HepG2 (cell line): ENCODE results near the gene CYB5R3. TPM values are rescaled to one million over a fixed set of nuclear protein-coding genes. Genes with fewer than 3 reads are reported as not detected.
A peak's percentile ranks its signal among the peaks of the same experiment; 100 is the strongest.

ENCODE experiments used
- BORCS8-MEF2B ChIP-seq: sonication (generic); formaldehyde crosslinking; IDR thresholded peaks from 2 replicates; pipeline ENCODE4 v1.8.0; 2022; ENCODE audit warnings: mild to moderate bottlenecking, missing genetic modification reagents
- GZF1 ChIP-seq: sonication (generic); formaldehyde crosslinking; IDR thresholded peaks from 2 replicates; pipeline ENCODE4 v1.5.1; 2020; ENCODE audit warnings: mild to moderate bottlenecking, missing genetic modification reagents
- HCFC1 ChIP-seq: fragments of 150-350 bp; IDR thresholded peaks from 2 replicates; pipeline ENCODE4 v1.6.1; 2014; ENCODE audit warnings: low read depth, low read length
- JUN ChIP-seq: sonication (generic); formaldehyde crosslinking; IDR thresholded peaks from 2 replicates; pipeline ENCODE4 v1.4.0; 2020; ENCODE audit warnings: mild to moderate bottlenecking, missing genetic modification reagents
- KDM4B ChIP-seq: sonication (generic); formaldehyde crosslinking; IDR thresholded peaks from 2 replicates; pipeline ENCODE4 v1.4.0; 2020; ENCODE audit warnings: missing genetic modification reagents
- KMT2B ChIP-seq: IDR thresholded peaks from 2 replicates; pipeline ENCODE4 v1.6.1; 2016; ENCODE audit warnings: missing genetic modification reagents, missing compliant biosample characterization
- MBD4 ChIP-seq: IDR thresholded peaks from 2 replicates; pipeline ENCODE4 v1.6.1; 2012; ENCODE audit warnings: low read length, inconsistent platforms, borderline replicate concordance
- NBN ChIP-seq: fragments of 450-650 bp; conservative IDR thresholded peaks from 2 replicates; pipeline ENCODE4 v1.6.1; 2017
- NR2F6 ChIP-seq, 2 experiments: IDR thresholded peaks; 2 replicates each; pipeline ENCODE4 v1.6.1; 2016; ENCODE audit warnings: antibody characterized with exemption in 1 of 2, mild to moderate bottlenecking in 1 of 2
- POLR2A ChIP-seq, 2 experiments: IDR thresholded peaks; 2 replicates each; pipeline ENCODE4 v1.6.1; 2011; ENCODE audit warnings: low read depth in 2 of 2, low read length in 2 of 2, mild to moderate bottlenecking in 1 of 2, moderate library complexity in 1 of 2; ENCODE audit not compliant: insufficient read depth in 1 of 2
- SALL1 ChIP-seq: sonication (generic); formaldehyde crosslinking; IDR thresholded peaks from 2 replicates; pipeline ENCODE4 v1.8.0; 2022; ENCODE audit warnings: mild to moderate bottlenecking, missing genetic modification reagents
- ZBTB38 ChIP-seq: sonication (generic); formaldehyde crosslinking; IDR thresholded peaks from 2 replicates; pipeline ENCODE4 v1.5.1; 2020; ENCODE audit warnings: mild to moderate bottlenecking, missing genetic modification reagents
- ZFP41 ChIP-seq: sonication (generic); formaldehyde crosslinking; IDR thresholded peaks from 2 replicates; pipeline ENCODE4 v1.4.0; 2020; ENCODE audit warnings: mild to moderate bottlenecking, missing genetic modification reagents, borderline replicate concordance
- ZNF121 ChIP-seq: sonication (generic); formaldehyde crosslinking; IDR thresholded peaks from 2 replicates; pipeline ENCODE4 v1.5.0; 2020; ENCODE audit warnings: mild to moderate bottlenecking, missing genetic modification reagents
- ZNF230 ChIP-seq: sonication (generic); formaldehyde crosslinking; IDR thresholded peaks from 2 replicates; pipeline ENCODE4 v1.4.0; 2020; ENCODE audit warnings: mild to moderate bottlenecking, missing genetic modification reagents
- ZNF282 ChIP-seq: fragments of 450-650 bp; IDR thresholded peaks from 2 replicates; pipeline ENCODE4 v1.6.1; 2018; ENCODE audit not compliant: partially characterized antibody
- ZNF296 ChIP-seq: sonication (generic); formaldehyde crosslinking; conservative IDR thresholded peaks from 2 replicates; pipeline ENCODE4 v1.5.0; 2020; ENCODE audit warnings: mild to moderate bottlenecking, missing genetic modification reagents
- ZNF430 ChIP-seq: sonication (generic); formaldehyde crosslinking; IDR thresholded peaks from 2 replicates; pipeline ENCODE4 v1.9.0; 2021; ENCODE audit warnings: mild to moderate bottlenecking, missing genetic modification reagents
- ZNF451 ChIP-seq: sonication (generic); formaldehyde crosslinking; IDR thresholded peaks from 2 replicates; pipeline ENCODE4 v1.5.0; 2020; ENCODE audit warnings: mild to moderate bottlenecking, missing genetic modification reagents
- ZNF546 ChIP-seq: sonication (generic); formaldehyde crosslinking; conservative IDR thresholded peaks from 2 replicates; pipeline ENCODE4 v1.8.1; 2023; ENCODE audit warnings: mild to moderate bottlenecking, missing genetic modification reagents
- ZNF782 ChIP-seq: sonication (generic); formaldehyde crosslinking; IDR thresholded peaks from 2 replicates; pipeline ENCODE4 v1.4.0; 2020; ENCODE audit warnings: missing genetic modification reagents, mild to moderate bottlenecking, borderline replicate concordance
- polyA plus RNA-seq, 8 experiments: library from polyadenylated mRNA; depleted of rRNA in 3 of 8; stranded (reverse) in 7 of 8; unstranded in 1 of 8; fragments of >200 nt; fragmentation: Illumina TruSeq in 4 of 8; extraction: Trizol in 4 of 8; gene quantifications; 2 replicates each; pipeline versions ENCODE4 v1.2.1 to v1.2.3, GENCODE V29; 2011 to 2016; ENCODE audit warnings: low read depth in 4 of 8, missing spikeins in 1 of 8, mixed read lengths in 1 of 8; ENCODE audit not compliant: insufficient read depth in 1 of 8
- total RNA-seq, 5 experiments: library from RNA; depleted of rRNA; stranded (reverse); fragments of >200 nt; fragmentation: Illumina TruSeq; extraction: Trizol; gene quantifications; 2 replicates each; pipeline ENCODE4 v1.2.3, GENCODE V29; 2016; ENCODE audit warnings: low read depth in 1 of 5
- TF ChIP-seq, protein P1 (sequence below): sonication (generic); formaldehyde crosslinking; IDR thresholded peaks from 2 replicates; pipeline ENCODE4 v1.4.0; 2020; ENCODE audit warnings: missing genetic modification reagents
- TF ChIP-seq, protein P2 (sequence below): sonication (generic); formaldehyde crosslinking; conservative IDR thresholded peaks from 2 replicates; pipeline ENCODE4 v1.8.1; 2023; ENCODE audit warnings: missing genetic modification reagents
- TF ChIP-seq, protein P3 (sequence below): IDR thresholded peaks from 2 replicates; pipeline ENCODE4 v1.6.1; 2012; ENCODE audit warnings: low read depth, low read length, improper control_type of control experiment
- TF ChIP-seq, protein P4 (sequence below): fragments of 450-650 bp; IDR thresholded peaks from 2 replicates; pipeline ENCODE4 v1.6.1; 2016

The CYB5R3 gene
- total and polyA plus RNA-seq, 2 of the 13 experiments (the other 11 are each of a cell fraction or from before 2014, with no cell fraction given) = 32.4 to 305 TPM

DNA sequence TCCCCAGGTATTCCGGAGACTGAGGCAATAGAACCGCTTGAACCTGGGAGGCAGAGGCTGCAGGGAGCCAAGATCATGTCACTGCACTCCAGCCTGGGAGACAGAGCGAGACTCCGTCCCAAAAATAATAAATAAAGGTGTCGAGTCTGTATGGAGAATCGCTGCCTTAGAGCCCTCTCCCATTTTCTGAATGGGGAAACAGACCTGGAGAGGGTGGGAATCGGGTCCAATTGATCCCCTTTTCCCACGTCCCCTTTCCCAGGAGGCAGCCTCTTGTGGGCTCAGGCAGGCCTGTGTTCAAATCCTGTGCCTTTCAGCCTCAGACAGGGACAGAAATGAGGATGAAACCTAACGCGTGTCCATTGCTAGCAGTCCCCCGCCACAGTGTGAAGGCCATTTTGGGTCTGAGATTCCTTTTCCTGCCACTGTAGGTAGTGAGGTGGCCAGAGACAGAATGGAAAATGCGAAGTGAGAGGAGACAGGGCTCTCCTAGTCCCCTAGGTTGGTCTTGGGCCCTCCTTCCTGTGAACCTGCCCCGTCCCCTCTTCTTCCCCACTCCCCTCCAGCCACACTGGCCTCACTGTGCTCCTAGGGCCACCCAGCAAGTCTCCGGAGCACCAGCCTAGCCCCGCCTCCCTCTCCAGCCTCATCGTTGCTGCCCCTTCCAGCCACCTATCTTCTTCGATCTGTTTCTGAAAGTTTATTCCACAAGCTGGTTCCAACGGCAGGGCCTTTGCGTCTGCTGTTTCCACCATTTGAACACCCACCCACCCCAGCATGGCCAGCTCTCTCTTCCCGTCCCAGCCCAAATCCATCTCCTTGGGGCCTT is 31.8 kb downstream of the CYB5R3 start (continued):
- TF ChIP-seq ZNF430 (CRISPR knock-in tag) = 0 out of 2 replicates have a peak, but pooled peaks have one; percentile 62
- TF ChIP-seq NR2F6 (IDR thresholded peaks at IDR 0.05) = no peak
- TF ChIP-seq NR2F6 (CRISPR knock-in tag; IDR thresholded peaks at IDR 0.05) = no peak
- peak in 1 of 2 experiments; percentile 32; a peak in 2 of 4 replicates for TF ChIP-seq POLR2A (IDR thresholded peaks at IDR 0.05; ENCODE audit: insufficient read depth in 1 of 2, low read depth in 2 of 2, low read length in 2 of 2)
- TF ChIP-seq KMT2B (CRISPR knock-in tag) = no peak
- no peak for TF ChIP-seq NBN
- no peak for TF ChIP-seq KDM4B (CRISPR knock-in tag)
- TF ChIP-seq ZNF230 (CRISPR knock-in tag) = no peak
- no peak for TF ChIP-seq ZNF546 (CRISPR knock-in tag)
- TF ChIP-seq, protein P1, sequence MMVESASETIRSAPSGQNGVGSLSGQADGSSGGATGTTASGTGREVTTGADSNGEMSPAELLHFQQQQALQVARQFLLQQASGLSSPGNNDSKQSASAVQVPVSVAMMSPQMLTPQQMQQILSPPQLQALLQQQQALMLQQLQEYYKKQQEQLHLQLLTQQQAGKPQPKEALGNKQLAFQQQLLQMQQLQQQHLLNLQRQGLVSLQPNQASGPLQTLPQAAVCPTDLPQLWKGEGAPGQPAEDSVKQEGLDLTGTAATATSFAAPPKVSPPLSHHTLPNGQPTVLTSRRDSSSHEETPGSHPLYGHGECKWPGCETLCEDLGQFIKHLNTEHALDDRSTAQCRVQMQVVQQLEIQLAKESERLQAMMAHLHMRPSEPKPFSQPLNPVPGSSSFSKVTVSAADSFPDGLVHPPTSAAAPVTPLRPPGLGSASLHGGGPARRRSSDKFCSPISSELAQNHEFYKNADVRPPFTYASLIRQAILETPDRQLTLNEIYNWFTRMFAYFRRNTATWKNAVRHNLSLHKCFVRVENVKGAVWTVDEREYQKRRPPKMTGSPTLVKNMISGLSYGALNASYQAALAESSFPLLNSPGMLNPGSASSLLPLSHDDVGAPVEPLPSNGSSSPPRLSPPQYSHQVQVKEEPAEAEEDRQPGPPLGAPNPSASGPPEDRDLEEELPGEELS (CRISPR knock-in tag) = 0 out of 2 replicates have a peak, but pooled peaks have one; percentile 19
- TF ChIP-seq, protein P2, sequence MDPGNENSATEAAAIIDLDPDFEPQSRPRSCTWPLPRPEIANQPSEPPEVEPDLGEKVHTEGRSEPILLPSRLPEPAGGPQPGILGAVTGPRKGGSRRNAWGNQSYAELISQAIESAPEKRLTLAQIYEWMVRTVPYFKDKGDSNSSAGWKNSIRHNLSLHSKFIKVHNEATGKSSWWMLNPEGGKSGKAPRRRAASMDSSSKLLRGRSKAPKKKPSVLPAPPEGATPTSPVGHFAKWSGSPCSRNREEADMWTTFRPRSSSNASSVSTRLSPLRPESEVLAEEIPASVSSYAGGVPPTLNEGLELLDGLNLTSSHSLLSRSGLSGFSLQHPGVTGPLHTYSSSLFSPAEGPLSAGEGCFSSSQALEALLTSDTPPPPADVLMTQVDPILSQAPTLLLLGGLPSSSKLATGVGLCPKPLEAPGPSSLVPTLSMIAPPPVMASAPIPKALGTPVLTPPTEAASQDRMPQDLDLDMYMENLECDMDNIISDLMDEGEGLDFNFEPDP (CRISPR knock-in tag) = 0 out of 2 replicates have a peak, but pooled peaks have one; percentile 58
- no peak for TF ChIP-seq ZNF782 (CRISPR knock-in tag)
- no peak for TF ChIP-seq ZNF282
- no peak for TF ChIP-seq ZNF296
- TF ChIP-seq BORCS8-MEF2B = no peak
- TF ChIP-seq, protein P3, sequence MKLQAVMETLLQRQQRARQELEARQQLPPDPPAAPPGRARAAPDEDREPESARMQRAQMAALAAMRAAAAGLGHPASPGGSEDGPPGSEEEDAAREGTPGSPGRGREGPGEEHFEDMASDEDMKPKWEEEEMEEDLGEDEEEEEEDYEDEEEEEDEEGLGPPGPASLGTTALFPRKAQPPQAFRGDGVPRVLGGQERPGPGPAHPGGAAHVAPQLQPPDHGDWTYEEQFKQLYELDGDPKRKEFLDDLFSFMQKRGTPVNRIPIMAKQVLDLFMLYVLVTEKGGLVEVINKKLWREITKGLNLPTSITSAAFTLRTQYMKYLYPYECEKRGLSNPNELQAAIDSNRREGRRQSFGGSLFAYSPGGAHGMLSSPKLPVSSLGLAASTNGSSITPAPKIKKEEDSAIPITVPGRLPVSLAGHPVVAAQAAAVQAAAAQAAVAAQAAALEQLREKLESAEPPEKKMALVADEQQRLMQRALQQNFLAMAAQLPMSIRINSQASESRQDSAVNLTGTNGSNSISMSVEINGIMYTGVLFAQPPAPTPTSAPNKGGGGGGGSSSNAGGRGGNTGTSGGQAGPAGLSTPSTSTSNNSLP = no peak
- TF ChIP-seq JUN (CRISPR knock-in tag) = no peak
- no peak for TF ChIP-seq ZFP41 (CRISPR knock-in tag)
- TF ChIP-seq HCFC1 = no peak
- no peak for TF ChIP-seq ZNF121 (CRISPR knock-in tag)
- no peak for TF ChIP-seq MBD4
- TF ChIP-seq SALL1 (CRISPR knock-in tag) = peak; percentile 12; the same call in 1 of the 2 replicates
- TF ChIP-seq ZBTB38 (CRISPR knock-in tag) = peak; percentile 8; the same call in 1 of the 2 replicates
- no peak for TF ChIP-seq GZF1 (CRISPR knock-in tag)
- no peak for TF ChIP-seq ZNF451 (CRISPR knock-in tag)
- TF ChIP-seq, protein P4, sequence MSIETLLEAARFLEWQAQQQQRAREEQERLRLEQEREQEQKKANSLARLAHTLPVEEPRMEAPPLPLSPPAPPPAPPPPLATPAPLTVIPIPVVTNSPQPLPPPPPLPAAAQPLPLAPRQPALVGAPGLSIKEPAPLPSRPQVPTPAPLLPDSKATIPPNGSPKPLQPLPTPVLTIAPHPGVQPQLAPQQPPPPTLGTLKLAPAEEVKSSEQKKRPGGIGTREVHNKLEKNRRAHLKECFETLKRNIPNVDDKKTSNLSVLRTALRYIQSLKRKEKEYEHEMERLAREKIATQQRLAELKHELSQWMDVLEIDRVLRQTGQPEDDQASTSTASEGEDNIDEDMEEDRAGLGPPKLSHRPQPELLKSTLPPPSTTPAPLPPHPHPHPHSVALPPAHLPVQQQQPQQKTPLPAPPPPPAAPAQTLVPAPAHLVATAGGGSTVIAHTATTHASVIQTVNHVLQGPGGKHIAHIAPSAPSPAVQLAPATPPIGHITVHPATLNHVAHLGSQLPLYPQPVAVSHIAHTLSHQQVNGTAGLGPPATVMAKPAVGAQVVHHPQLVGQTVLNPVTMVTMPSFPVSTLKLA = no peak
